OCI-LY7 (cell line): ENCODE measurements around the gene CAMK2N2. TPM values are rescaled to one million over a fixed set of nuclear protein-coding genes. Genes with fewer than 3 reads are reported as not detected.

Experiments
- BruUV-seq: library from RNA; stranded (reverse); fragments of 400-500 nt; replicated peaks from 2 replicates; lab custom pipeline; 2021; lab: Mats Ljungman, UMichigan
- CTCF ChIA-PET: fragments of 300-600 bp; sonication (Branson Sonifier 250); formaldehyde crosslinking; loops from one replicate; lab custom pipeline; 2022; ENCODE audit warnings: antibody characterized with exemption; ENCODE audit not compliant: unreplicated experiment; lab: Charles Lee
- POLR2A ChIA-PET: fragments of 300-600 bp; sonication (Branson Sonifier 250); formaldehyde crosslinking; loops from one replicate; lab custom pipeline; 2022; ENCODE audit warnings: antibody characterized with exemption; lab: Charles Lee
- DNase-seq: peaks from one replicate; pipeline ENCODE4 v3.0.0-alpha.2; 2015; ENCODE audit warnings: low spot score
- H2AFZ ChIP-seq: fragments of 200-600 bp; sonication (generic), shearing (Covaris generic); 2 replicates; pipeline ENCODE4 v1.6.1; 2014; ENCODE audit warnings: mild to moderate bottlenecking, antibody characterized with exemption, low read length, moderate library complexity
- H3K27ac ChIP-seq: fragments of 200-600 bp; sonication (generic); 2 replicates; pipeline ENCODE4 v1.5.1; 2014; ENCODE audit warnings: mixed run types, low read depth, mild to moderate bottlenecking, moderate library complexity, low read length, inconsistent platforms; ENCODE audit not compliant: poor library complexity, severe bottlenecking
- H3K36me3 ChIP-seq: fragments of 200-600 bp; sonication (generic); 2 replicates; pipeline ENCODE4 v1.6.1; 2014; ENCODE audit warnings: mild to moderate bottlenecking, antibody characterized with exemption, low read length, moderate library complexity, mixed read lengths; ENCODE audit not compliant: insufficient read depth
- H3K4me1 ChIP-seq: fragments of 200-600 bp; sonication (generic); 2 replicates; pipeline ENCODE4 v1.5.1; 2014; ENCODE audit warnings: mild to moderate bottlenecking, low read length; ENCODE audit not compliant: insufficient read depth, poor library complexity, severe bottlenecking
- H3K4me2 ChIP-seq: fragments of 200-600 bp; sonication (generic); 2 replicates; pipeline ENCODE4 v1.6.1; 2014; ENCODE audit warnings: mild to moderate bottlenecking, low read length
- H3K4me3 ChIP-seq: fragments of 200-600 bp; sonication (generic); 2 replicates; pipeline ENCODE4 v1.5.1; 2014; ENCODE audit warnings: mild to moderate bottlenecking, low read depth, low read length; ENCODE audit not compliant: poor library complexity, severe bottlenecking
- H3K79me2 ChIP-seq: fragments of 200-600 bp; sonication (generic); 2 replicates; pipeline ENCODE4 v1.6.1; 2016; ENCODE audit warnings: low read depth, mild to moderate bottlenecking, low read length, moderate library complexity, mixed read lengths; ENCODE audit not compliant: insufficient read depth
- H3K9me2 ChIP-seq: fragments of 200-600 bp; sonication (generic); 2 replicates; pipeline ENCODE4 v1.6.1; 2016; ENCODE audit warnings: mild to moderate bottlenecking, low read length, mixed read lengths; ENCODE audit not compliant: insufficient read depth
- H3K9me3 ChIP-seq: fragments of 200-600 bp; sonication (generic); 2 replicates; pipeline ENCODE4 v1.6.1; 2014; ENCODE audit warnings: mild to moderate bottlenecking, mixed run types, low read length, mixed read lengths
- H4K20me1 ChIP-seq: fragments of 200-600 bp; sonication (generic); 2 replicates; pipeline ENCODE4 v1.6.1; 2014; ENCODE audit warnings: mild to moderate bottlenecking, antibody characterized with exemption, low read length, moderate library complexity, mixed read lengths; ENCODE audit not compliant: insufficient read depth
- CTCF ChIP-seq: fragments of 200-600 bp; sonication (generic); conservative IDR thresholded peaks from 2 replicates; pipeline ENCODE4 v1.5.1; 2014; ENCODE audit warnings: mild to moderate bottlenecking, antibody characterized with exemption, low read length, moderate library complexity, mixed read lengths
- EZH2phosphoT487 ChIP-seq: fragments of 200-600 bp; sonication (generic); IDR thresholded peaks from 2 replicates; pipeline ENCODE4 v1.6.1; 2018; ENCODE audit warnings: low read depth, borderline replicate concordance, mild to moderate bottlenecking, mixed run types, antibody characterized with exemption, low read length, moderate library complexity, mixed read lengths
- intact Hi-C: fragments of 100-400 bp; cut with micrococcal nuclease; formaldehyde crosslinking; loops from one replicate; pipeline ENCODE4 v1.10.0; 2022; ENCODE audit not compliant: unreplicated experiment
- total RNA-seq, 2 experiments: library from RNA; depleted of rRNA in 1 of 2; stranded (reverse); fragments of >200 nt in 1 of 2; shearing (Covaris generic) in 1 of 2; gene quantifications; 2 replicates each; pipeline ENCODE4 v1.2.3, GENCODE V29; 2014 to 2022

CAMK2N2 gene
- total RNA-seq, 2 experiments from 2014 or later: not detected

DNA sequence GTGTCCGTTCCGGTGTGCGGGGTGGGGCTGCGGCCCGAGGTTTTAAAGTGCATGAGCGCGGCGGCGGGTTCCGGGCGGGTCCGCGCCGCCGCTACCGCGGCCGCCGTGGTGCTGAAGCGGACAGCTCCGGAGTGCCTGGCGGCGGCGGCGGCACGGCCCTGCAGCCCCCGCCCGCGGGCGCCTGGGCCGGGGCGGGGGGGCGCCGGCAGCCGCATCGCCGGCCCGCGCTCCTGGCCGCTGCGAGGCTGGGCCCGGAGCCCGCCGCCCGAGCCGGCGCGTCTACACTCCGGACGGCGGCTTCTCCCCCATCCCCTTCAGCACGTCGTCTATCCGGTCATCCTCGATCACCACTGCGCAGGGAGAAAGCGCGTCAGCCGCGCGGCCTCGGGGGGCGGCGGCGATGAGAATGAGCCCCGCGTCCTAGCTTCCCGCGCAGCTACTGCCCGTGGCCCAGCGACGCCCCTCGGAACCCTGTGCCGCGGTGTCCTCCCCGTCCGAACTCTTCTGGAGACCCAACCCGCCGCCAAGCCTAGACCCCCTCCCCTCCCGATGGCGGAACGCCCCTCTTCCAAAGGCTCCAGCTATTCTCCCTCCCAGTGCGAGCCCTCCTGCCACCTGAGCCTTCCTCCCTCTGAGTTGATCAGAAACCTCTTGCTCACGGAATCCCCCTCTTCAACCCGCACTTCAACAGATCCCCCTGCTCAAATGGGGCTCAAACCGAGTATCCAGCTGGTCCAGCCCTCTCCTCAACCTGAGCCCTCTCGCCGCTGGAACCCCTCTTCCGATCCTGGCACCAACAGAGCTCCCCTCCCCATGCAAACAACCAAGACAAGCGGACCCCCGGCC, 1.3 kb downstream of the CAMK2N2 start:
- Histone ChIP-seq H3K9me2 (no peaks in the 10 kb centered on the region), H3K79me2 (no peaks in the 10 kb centered on the region), H3K27ac (no peak overlapping the region), H3K4me1 (peaks cover 3% of the 10 kb centered on the region), H2AFZ (no peak overlapping the region), H3K4me2 (peak overlapping the region; percentile 80; the same call in 1 of the 2 replicates), H3K9me3 (no peaks in the 10 kb centered on the region), H3K36me3 (no peaks in the 10 kb centered on the region), H3K4me3 (no peak overlapping the region), H4K20me1 (no peaks in the 10 kb centered on the region)
- TF ChIP-seq EZH2phosphoT487: no peak
- no peak for TF ChIP-seq CTCF
- BruUV-seq: no TSS peak
- ChIA-PET CTCF (interaction anchor here (0.6 kb wide), 1 partner anchor 242 kb away, joined by 3 read pairs; no protein-coding TSS in a partner anchor), POLR2A (interaction anchor here (0.6 kb wide), 1 partner anchor 9 kb away, joined by 3 read pairs; no protein-coding TSS in a partner anchor)
- DNase-seq: no peak
- intact Hi-C loops: no loop called here

DNA sequence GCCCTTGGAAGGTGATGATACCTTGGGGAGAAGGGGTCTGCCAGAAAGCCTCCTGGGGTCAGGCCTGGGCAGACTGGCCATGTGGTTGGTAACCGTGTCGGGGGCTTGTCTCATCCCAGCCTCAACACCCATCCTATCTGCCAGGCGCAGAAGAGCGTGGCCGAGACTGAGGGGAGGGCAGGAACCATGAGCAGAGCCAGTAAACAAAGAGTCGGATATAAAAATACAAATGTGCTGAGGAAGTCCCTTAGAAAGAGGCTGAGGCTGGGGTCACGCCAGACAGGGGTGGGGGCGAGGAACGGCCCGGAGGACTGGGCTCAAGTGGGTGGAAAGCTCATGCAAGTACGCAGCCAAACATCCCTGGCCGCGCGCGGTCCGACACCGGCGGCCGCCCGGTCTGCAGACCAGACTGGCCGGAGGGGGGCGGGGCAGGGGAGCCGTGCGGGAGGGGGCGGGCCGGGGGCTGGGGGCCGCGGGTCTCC, 1.9 kb downstream of the CAMK2N2 start:
- no peak for DNase-seq
- Histone ChIP-seq H3K4me2 (no peak overlapping the region), H3K4me1 (peaks cover 3% of the 10 kb centered on the region), H3K79me2 (no peaks in the 10 kb centered on the region), H3K9me2 (no peaks in the 10 kb centered on the region), H4K20me1 (no peaks in the 10 kb centered on the region), H3K27ac (no peak overlapping the region), H3K4me3 (no peak overlapping the region), H3K36me3 (no peaks in the 10 kb centered on the region), H3K9me3 (no peaks in the 10 kb centered on the region), H2AFZ (no peak overlapping the region)
- TF ChIP-seq CTCF (no peak), EZH2phosphoT487 (no peak)
- ChIA-PET CTCF (no interaction called here), POLR2A (no interaction called here)
- no TSS peak for BruUV-seq
- intact Hi-C loops: no loop called here

GRCh38 chr3:184258926-184259325, 2.4 kb downstream of the CAMK2N2 start:
- no peaks in the 10 kb centered on the region for H3K79me2 ChIP-seq
- H3K9me3 ChIP-seq: no peaks in the 10 kb centered on the region
- ChIA-PET POLR2A (no interaction called here), CTCF (no interaction called here)
- no peak for TF ChIP-seq EZH2phosphoT487
- no peak for TF ChIP-seq CTCF
- H3K36me3 ChIP-seq: no peaks in the 10 kb centered on the region
- intact Hi-C loops: no loop called here
- H3K4me1 ChIP-seq: peaks cover 3% of the 10 kb centered on the region
- H2AFZ ChIP-seq: no peak overlapping the region
- no peak overlapping the region for H3K4me3 ChIP-seq
- H3K4me2 ChIP-seq: no peak overlapping the region
- no peak overlapping the region for H3K27ac ChIP-seq
- no TSS peak for BruUV-seq
- no peaks in the 10 kb centered on the region for H4K20me1 ChIP-seq
- no peaks in the 10 kb centered on the region for H3K9me2 ChIP-seq
- DNase-seq: no peak
